Measurements from ENCODE around the gene CLSTN2.

Gene CLSTN2

DNA sequence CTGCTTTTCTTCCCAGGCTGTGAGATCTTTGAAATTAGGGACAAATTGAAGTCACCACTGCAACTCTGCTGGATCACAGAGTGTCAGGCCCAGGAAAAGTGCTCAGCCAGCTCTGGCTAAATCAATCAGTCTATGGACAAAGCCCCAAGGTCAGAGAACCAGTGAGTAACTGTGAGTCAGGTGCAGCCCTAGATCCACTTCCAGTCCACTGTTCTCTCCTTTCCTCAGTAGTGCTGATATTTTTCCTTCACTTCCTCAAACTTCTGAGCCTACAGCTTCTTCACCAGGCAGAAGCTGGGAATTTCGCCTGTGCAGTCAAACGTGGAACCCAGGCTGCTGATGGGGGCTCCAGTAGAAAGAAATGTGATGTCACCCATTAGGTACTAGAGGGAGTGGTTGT is 667.8 kb downstream of the CLSTN2 start:
- H3K4me3 ChIP-seq: no peak overlapping the region
- TF ChIP-seq, protein P1, sequence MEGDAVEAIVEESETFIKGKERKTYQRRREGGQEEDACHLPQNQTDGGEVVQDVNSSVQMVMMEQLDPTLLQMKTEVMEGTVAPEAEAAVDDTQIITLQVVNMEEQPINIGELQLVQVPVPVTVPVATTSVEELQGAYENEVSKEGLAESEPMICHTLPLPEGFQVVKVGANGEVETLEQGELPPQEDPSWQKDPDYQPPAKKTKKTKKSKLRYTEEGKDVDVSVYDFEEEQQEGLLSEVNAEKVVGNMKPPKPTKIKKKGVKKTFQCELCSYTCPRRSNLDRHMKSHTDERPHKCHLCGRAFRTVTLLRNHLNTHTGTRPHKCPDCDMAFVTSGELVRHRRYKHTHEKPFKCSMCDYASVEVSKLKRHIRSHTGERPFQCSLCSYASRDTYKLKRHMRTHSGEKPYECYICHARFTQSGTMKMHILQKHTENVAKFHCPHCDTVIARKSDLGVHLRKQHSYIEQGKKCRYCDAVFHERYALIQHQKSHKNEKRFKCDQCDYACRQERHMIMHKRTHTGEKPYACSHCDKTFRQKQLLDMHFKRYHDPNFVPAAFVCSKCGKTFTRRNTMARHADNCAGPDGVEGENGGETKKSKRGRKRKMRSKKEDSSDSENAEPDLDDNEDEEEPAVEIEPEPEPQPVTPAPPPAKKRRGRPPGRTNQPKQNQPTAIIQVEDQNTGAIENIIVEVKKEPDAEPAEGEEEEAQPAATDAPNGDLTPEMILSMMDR (IDR thresholded peaks at IDR 0.05): no peak
- no peak overlapping the region for H3K27ac ChIP-seq
- DNase-seq (ENCODE audit: low spot score): no peak

DNA sequence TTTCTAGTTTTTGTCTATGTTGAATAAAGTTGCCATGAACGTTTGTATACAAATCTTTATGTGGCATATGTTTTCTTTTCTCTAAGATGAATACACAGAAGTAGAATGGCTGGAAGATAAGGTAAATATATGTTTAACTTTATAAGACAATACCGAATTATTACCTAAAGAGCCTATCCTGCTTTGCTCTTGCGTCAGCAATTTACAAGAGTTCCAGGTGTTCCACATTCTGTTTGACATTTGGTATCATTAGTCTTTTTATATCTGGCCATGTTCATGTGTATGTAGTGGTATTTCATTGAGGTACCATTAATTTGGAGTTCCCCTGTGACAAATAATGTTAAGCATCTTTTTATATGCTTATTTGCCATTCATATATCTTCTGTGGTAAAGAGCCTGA is 668.8 kb downstream of the CLSTN2 start:
- Histone ChIP-seq H3K27ac (no peak overlapping the region), H3K4me3 (no peak overlapping the region)
- DNase-seq (ENCODE audit: low spot score): no peak
- TF ChIP-seq, protein P1 (IDR thresholded peaks at IDR 0.05): no peak

DNA sequence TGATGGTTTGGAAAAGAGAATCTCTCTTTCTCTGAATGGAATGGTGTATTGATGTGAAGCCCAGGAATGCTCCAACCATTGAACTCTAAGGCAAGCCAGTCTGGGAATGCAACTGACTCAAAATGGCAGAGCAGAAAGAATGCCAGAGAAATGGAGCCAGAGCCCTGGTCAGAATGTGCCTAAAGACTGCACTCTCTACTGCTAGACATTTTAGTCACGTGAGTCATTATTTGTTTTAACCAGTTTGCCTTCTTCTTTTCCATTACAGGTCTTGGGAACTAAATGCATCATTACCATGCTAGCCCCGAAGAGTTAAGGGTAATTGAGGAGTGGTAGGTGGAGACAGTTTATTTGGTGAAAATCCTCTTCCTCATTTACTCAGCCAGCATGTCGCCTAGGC is 675.6 kb downstream of the CLSTN2 start:
- DNase-seq (ENCODE audit: low spot score): no peak
- Histone ChIP-seq H3K27ac (no peak overlapping the region), H3K4me3 (no peak overlapping the region)
- TF ChIP-seq, protein P1 (IDR thresholded peaks at IDR 0.05): no peak

DNA sequence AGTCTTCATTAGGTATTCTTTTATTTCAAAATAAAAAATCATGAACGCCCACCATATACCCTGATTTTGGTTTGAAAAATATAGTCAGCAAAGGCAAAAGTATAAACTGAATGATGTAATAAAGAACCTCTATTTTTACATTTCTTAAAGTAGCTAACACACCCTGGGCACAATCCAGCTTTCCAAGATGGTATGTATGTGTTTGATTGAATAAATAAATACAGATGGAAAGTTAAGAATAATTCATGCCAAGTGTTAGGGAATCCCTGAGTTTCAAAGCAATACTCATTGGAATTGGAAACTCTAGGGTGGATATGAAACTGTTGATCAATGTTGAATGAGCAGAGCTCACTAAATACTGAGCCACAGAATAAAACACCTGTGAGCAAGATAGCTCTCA is 679.0 kb downstream of the CLSTN2 start:
- TF ChIP-seq, protein P1 (IDR thresholded peaks at IDR 0.05): no peak
- Histone ChIP-seq H3K27ac (no peak overlapping the region), H3K4me3 (no peak overlapping the region)
- no peak for DNase-seq (ENCODE audit: low spot score)

DNA sequence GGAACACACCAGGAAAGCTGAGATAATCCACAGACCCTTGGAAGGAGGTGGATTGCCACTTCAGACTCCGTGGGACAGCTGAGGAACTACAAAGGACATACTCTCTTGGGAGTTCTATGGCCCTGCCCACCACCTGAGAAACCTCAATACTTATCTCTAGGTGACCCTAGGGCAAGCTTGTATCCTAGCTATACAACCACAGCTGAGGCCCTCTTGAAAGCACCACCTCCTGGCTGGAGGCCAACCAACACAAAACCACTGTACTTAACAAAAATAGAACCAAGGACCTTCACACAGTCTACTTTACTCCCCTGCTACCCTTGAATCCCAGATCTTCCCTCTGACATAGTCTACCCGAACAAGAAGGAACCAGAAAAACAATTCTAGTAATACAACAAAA is 682.1 kb downstream of the CLSTN2 start:
- no peak for DNase-seq (ENCODE audit: low spot score)
- H3K4me3 ChIP-seq: no peak overlapping the region
- H3K27ac ChIP-seq: no peak overlapping the region
- TF ChIP-seq, protein P1 (IDR thresholded peaks at IDR 0.05): no peak

DNA sequence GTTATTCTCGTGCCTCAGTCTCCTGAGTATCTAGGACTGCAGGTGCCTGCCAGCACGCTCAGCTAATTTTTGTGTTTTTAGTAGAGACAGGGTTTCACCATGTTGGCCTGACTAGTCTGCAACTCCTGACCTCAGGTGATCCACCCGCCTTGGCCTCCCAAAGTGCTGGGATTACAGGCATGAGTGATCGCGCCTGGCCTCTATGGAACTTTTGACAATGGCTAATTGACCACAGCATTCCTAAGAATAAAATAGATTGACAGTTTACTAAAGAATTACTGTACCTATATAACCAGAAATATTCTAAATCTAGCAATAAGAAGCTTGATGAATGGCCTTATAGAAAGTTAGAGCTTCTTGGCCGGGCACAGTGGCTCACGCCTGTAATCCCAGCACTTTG is 691.9 kb downstream of the CLSTN2 start:
- no peak overlapping the region for H3K27ac ChIP-seq
- DNase-seq (ENCODE audit: low spot score): no peak
- TF ChIP-seq, protein P1 (IDR thresholded peaks at IDR 0.05): no peak
- no peak overlapping the region for H3K4me3 ChIP-seq

Data from coronary artery (tissue), 2 donors.